GM19043 (cell line): ENCODE measurements around the gene DGKD.

ENCODE experiments used
- ATAC-seq: cut with Tn5 transposase; IDR thresholded peaks from one replicate; pipeline ENCODE4 v1.9.1; 2021; ENCODE audit warnings: low read depth; ENCODE audit not compliant: unreplicated experiment

DGKD gene

GRCh38 chr2:233409286-233409991 is 55.1 kb downstream of the DGKD start:
- no peak for ATAC-seq

- ATAC-seq: no peak
Measured at GRCh38 chr2:233410196-233410760, 56.0 kb downstream of the DGKD start.

DNA sequence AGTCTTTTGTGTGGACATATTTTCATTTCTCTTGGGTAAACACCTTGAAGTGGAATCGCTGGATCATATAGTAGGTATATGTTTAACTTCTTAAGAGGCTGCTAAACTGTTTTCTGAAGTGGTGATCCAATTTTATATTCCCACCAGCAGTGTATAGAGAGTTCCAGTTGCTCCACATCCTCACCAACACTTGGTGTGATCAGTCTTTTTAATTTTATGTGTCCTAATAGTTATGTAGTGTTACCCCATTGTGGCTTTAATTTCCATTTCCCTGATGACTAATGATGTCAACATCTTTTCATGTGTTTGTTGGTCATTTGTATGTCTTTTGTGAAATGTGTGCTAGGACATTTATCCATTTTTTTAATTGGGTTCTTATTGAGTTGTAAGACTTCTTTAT is 56.9 kb downstream of the DGKD start:
- no peak for ATAC-seq

GRCh38 chr2:233412405-233412804 is 58.1 kb downstream of the DGKD start:
- no peak for ATAC-seq

- no peak for ATAC-seq
Measured at GRCh38 chr2:233413046-233413445, 58.8 kb downstream of the DGKD start.

- ATAC-seq: no peak
Measured at GRCh38 chr2:233413559-233414272, 59.4 kb downstream of the DGKD start.

GRCh38 chr2:233414273-233414654 is 60.0 kb downstream of the DGKD start:
- ATAC-seq: no peak

DNA sequence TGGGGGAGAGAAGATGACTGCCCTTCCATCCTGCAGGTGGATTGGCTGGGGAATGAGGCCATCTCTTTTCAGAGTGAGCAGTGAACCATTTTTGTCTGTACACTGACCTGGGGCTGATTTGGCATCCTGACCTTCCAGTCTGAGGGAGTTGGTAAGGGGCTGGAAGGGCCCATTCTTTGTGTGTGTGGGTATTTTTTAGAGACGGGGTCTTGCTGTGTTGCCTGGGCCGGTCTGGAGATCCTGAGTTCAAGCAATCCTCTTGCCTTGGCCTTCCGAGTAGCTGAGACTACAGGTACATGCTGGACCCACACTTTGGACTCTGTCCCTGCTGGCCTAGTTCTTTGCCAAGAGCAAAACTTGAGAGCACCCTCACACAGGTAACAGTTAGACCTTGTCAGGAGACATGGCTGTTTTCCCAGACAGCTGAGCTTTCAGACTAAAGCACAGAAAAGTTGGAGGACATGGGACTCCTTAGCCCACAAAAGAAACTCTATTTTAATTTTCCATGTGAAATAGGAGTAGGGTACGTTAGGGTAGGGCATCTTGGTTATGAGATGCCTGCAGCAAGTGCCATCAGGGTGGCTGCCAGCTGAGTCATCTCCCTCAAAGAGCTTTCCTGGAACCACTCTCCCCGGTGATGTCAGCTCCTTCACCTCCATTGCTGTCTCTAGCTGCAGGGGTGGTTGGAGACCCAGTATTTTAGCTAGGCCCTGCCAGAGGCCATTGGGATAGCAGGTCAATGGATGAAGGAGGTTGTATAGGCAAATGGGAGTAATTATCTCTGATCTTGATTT is 60.7 kb downstream of the DGKD start:
- ATAC-seq: no peak

- no peak for ATAC-seq
Measured at GRCh38 chr2:233416199-233416598, 61.9 kb downstream of the DGKD start.

GRCh38 chr2:233416706-233417105 is 62.4 kb downstream of the DGKD start:
- ATAC-seq: no peak

DNA sequence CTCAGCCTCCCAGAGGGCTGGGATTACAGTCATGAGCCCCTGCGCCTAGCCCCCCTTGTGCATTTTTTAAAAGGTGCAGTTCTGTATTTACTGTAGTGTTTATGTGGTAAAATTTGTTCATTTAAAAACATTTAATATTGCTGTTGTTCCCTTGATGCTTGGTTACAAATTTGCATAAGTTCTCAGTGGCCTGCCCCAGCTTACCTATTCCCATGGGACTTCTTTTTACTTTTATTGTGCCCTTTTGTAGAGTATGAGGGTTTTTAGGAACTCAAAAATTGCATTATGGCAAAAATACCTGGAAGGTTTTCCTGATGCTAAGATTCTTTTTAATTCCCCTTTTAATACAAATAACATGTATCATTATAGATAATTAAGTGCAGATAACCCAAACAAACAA is 63.0 kb downstream of the DGKD start:
- no peak for ATAC-seq

- ATAC-seq: no peak
Measured at GRCh38 chr2:233418052-233418760, 63.9 kb downstream of the DGKD start.

GRCh38 chr2:233418761-233419546 is 64.7 kb downstream of the DGKD start:
- peak; percentile 43 for ATAC-seq

DNA sequence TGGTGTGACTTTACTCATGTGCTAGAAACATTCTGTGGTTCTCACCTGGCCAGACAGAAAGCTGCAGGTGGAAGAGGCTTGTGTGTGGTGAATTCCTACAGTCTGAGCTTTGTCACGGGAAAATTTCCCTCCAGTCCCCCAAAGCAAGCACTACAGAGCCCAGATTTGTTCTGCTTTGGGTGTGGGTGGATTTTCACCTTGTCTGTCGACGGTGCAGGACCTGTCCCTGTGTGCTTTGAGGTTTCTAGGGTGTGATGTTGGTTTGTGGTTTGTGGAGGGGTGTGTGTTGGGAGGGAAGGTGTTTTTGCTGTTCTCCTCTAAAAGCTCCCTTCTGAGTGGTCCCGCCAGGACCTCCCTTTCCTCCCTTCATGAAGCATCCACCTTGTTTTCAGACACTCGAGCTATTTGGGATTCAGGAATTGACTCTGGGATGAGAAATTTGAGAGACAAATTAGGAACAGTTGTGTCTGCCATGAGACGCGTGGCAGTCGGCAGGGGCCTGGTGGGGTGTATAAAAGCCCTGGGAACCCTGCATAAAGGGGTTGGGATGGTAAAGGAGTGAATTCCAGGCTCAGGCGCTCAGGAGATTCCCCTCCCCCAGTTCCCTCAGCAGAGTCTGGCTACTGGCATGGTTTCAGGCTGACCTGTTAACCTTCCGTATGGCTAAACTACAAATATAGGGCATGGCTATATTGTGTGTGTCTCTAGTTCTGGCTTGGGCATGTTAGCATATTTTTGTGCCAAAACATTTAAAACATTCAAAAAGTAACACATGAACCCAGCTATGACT is 65.5 kb downstream of the DGKD start:
- ATAC-seq: no peak

GRCh38 chr2:233421091-233421816 is 67.0 kb downstream of the DGKD start:
- no peak for ATAC-seq

DNA sequence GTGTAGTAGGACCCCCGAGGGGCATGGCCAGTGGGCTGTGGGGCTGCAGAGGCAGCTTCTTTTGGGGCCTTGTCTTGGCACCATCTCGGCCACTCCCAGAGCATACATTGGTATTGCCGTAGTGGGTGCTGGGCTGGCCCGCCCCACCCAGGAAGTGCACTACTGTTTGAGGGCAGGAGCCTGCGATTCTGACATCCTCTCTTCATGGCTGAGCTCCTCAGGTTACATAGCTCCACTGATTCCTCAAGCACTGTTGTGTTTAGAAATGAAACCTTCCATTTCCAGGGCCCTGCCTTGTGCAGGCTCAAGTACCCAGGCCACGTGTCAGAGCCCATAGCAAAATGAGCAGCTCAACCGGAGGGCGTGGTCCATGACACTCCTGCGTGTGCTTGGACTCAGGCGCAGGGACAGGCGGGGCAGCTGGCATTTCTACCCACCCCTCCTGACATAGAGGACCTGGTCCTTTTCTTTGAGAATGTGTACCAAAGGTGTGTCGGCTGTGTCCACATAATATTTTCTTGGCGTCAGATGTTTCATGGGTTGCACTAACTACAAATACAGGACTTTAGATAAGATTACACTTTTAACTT is 67.9 kb downstream of the DGKD start:
- ATAC-seq: peak; percentile 67

DNA sequence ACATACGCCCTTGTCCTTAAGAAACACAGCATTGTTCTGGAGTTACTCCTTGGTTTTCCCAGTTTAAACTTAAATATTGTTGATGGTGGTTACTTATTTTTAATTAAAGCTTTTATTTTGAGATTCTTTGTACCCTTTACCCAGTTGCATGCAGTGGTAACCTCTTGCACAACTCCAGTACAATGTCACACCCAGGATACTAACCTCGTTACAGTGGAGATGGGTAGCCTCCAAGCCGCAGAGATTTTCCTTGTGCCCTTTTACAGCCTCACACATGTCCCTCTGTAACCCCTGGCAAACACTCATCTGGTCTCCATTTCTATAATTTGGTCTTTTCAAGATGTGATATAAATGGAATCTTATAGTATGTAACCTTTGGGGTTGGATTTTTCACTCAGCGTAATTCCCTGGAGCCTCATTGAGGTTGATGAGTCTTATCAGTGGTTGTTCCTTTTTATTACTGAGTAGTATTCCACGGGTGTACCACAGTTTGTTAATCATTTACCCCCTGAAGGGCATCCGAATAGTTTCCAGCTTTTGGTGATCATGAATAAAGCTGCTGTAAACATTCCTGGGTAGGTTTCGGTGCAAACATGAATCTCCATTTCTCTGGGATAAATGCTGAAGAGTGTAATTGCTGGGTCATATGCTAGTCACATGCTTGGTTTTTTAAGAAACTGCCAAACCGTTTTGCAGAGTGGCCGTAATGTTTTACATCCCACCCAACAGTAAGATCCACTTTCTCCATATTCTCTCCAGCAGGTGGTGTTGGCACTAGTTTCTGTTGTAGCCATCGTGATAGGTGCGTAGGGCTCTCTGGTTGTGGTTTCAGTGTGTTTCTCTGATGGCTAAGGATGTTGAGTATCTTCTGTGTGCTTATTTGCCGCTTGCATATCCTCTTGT is 68.6 kb downstream of the DGKD start:
- ATAC-seq: no peak
